ENCODE data around the gene KIF26A.
"Not testable (repeated sequence)": the region's sequence is repeated elsewhere in the genome, so short reads cannot be mapped to it uniquely, and the experiment has no call there.

The KIF26A gene

DNA sequence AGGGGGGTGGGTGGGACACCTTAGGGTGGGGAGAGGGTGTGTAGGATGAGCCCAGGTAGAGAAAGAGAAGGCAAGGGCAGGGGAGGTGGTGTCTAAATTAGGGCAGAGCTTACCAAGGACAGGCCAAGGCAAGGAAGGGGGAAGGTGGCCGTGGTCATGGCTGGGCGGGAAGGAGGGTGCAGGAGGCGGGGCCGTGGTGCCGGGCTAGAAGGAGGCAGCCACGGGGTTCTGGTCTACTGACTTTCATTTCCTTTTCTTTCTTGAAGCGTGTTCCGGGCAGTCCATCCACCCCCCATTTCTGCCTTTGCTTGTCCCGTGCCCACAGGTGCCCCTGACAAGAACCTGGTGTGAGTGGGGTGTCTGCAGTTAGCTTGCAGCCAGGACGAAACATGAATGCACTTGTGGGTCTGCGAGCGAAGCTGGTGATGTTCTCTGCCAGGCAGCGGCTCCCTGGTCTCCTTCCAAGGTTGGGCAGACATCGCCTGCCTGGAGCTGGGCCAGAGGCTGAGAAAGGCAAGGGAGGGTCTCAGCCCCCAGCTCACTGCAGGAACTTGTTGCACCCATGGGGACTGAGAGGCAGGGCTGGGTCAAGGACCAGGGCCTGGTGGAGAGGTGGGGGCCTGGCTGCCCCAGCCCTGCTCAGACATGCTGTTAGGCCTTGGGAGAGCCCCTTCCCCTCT, 58.2 kb downstream of the KIF26A start:
- DNase-seq: no peak

DNA sequence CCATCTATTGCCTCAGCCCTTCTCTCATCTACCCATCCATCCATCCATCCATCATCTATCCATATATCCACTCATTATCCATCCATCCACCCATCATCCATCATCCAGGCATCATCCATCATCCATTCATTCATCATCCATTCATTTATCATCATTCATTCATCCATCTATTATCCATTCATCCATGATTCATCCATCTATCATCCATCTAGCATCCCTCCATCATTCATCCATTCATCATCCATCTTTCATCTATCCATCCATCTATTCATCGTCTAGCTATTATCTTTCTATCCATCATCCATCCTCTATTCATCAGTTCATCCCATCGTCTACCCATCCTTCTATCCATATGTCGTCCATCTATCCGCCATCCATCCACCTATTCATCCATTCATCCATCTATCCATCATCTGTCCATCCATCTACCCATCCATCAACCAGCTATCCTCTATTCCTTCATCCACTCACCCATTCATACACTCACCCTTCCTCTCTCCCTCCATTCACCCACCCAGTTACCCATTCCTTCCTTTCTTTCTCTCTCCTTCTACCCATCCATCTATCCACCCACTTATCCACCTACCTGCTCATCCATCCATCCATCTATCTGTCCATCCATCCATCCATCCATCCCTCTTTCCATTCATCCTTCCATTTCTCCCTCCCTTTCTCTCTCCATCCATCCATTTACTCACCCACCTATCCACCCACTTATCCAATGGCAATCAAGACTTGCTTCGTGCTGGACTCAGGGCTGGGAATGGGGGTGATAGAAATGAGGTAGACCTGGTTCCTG, 59.3 kb downstream of the KIF26A start:
- no peak for DNase-seq

DNA sequence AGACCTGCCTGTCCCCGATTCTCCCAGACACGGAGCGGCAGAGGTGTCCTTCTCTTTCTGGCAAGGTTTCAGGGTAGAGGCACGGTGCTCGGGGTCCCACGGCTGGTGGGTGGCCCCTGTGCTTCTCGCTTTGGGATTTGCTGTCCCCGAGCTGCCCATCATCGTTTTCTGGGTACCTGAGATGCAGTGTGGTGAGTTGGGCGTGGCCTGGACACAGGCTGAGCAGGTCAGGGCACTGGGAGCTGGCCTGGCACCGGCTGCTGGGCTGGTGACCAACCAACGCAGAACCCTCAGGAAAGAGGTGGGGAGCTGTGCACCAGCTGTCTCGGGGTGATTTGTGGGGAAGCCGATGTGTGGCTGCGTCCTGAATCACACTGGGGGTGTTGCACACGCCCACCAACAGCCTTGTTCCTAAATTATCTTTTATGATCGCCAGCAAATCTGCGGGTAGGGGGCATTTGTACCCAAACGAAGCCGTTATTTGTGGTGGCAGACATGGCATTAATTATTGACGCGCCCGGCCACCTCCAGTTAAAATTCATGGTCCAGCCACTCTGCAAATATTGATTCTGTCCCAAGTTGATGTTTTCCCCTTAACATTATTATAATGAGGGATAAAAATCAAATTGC, 61.0 kb downstream of the KIF26A start:
- no peak for DNase-seq

DNA sequence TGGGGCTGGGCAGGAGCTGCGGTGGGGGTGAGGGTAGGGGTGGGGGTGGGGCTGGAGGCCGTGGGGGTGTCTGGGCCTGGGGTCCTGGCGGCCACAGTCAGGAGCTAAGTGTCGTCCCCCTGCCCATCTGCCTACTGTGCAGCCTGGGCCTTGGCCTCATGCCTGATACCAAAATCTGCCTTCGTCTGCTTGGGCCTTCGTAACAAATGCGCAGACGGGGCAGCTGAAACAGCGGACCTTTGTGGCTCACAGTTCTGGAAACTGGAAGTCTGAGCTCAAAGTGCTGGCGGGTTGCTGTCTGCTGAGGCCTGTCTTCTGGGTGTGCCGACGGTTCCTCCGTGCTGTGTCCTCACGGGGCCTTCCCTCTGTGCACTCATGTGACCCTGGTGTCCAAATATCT, 61.7 kb downstream of the KIF26A start:
- no peak for DNase-seq

DNA sequence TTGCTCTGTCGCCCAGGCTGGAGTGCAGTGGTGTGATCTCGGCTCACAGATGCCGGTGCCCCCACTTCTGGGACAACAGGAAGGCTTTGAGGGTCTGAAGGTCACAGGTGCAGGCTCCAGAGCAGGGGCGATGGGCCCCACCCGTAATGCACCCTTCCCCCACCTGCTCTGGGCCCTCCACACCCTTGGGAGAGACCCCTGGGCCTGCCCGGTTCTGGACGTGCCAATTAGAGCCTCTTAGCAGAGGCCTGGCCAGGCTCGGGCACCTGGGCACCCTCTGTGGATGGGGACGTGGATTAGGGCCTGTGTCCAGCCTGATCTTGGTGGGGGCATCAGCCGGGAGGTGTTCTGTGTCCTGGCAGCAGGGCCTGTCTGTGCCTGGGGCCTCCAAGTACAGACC, 62.2 kb downstream of the KIF26A start:
- no peak for DNase-seq

DNA sequence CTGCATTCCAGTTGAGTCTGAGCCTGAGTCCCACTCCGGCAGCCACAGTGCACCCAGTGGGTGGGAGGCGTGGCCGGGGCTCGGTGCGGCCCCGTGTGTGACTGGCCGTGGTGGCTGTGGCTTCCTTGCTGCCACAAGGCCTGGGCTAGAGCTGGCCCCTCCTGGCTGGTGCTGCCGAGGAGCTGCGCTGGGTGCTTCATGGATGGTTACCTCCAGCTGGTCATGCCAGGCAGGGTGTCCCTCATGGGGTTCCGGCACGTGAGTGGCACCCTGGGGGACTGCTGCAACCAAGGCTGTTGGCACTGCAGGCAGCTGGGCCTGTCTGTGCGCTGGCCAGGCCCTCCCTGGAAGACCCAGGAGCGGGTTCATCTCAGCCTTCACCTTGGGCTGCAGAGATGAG, 62.7 kb downstream of the KIF26A start:
- DNase-seq: no peak

DNA sequence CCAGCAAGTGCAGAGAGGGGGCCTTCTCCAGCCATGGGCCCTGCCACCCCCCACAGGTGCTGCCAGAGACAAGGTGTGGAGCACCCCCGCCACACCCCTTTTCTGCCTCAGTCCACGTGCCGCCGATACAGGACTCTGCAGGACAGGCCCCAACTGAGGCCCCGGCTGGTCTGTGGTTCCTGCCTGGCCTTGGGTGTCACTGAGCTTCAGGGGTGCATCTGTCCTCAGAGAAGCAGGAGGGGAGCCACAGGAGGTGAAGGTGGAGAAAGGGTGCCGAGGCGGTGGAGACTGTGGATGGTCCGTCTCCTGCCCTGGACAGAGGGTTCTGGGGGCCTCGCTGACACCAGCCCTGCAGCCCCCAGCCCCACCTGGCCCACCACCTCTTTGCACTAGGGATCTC, 63.1 kb downstream of the KIF26A start:
- DNase-seq: no peak

DNA sequence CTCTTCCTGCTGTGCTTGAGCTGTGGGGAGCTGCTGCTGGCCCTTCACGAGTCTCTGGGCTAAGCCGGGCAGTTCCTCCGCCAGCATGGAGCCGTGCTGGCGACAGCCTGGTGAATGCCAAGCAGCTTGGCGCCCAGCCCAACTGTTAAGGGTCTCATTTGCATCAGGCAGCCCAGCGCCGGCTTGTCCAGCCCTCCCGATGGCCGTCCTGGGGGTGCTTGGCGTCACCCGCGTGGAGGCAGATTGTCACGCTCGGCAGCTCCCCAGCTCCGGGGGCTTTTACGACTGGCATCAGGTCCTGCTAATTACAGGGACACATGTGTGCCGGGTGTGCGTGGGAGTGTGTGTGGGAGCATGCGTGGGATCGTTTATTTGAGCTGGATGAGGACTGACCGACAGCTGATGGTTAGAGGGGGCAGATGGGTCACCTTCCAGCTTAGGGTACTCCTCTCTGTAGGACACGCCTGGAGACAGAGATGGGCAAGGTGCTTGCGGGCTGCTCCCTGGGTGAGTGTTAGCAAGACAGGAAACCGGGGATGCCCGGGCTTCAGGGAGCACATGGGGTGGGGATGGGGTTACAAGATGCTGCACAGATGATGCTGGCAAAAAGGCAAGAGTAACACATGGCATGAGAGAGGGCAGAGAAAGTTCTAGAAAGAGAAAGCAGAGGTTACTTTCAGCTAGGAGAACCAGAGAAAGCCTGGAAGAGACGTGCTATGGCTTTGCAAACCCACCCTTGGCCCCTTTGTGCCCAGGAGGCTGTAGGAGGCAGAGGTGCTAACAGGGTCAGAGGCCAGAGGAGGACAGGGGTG, 64.1 kb downstream of the KIF26A start:
- DNase-seq: no peak

DNA sequence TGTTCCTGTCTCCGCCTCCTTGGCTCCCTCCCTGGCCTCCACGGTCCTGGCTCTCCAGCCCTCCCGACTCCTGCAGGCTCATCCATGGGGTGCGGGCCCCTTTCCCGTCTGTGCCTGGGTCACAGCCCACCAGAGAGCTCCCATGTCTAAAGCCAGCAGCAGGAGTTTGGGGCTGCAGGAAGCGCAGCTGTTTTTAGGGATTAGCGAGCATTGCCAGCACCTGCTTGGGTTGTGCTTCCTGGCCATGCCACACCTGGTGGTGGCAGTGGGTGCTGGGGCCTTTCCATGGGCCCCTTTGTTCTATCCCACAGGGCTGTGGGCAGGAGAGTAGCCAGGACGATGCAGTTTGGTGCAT, 64.7 kb downstream of the KIF26A start:
- DNase-seq: no peak

DNA sequence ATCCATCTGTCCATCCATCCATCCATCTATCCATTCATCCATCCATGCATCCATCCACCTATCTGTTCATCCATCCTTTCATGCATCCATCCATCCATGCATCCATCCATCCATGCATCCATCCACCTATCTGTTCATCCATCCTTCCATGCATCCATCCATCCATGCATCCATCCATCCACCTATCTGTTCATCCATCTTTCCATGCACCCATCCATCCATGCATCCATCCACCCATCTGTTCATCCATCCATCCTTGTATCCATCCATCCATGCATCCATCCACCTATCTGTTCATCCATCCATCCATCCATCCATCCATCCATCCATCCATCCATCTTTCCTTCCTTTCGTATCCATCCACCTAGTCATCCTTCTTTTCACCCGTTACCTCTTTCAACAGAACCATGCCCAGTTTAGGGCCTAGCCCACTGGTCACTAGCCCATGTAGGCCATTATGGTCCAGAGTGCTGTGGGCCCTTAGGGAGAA, 66.3 kb downstream of the KIF26A start:
- DNase-seq: no peak

DNA sequence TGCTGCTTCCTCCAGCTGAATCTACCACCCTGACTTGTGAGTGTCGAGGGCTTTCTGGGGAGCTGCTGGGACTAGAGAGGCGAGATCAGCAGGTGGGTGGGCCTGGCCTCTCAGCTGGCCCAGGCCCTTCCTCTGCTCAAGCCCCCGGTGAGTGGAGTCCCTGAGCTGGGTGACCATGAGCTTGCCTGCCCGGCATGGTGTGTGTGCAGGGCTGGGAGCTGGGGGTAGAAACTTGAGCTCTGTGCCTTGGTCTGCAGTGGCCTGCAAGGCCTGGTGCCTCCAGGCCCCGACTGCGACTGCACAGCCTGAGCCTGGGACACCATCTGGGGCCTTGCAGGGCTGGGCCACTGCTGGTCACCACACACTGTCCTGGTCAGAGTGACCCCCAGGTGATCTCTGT, 67.4 kb downstream of the KIF26A start:
- no peak for DNase-seq

DNA sequence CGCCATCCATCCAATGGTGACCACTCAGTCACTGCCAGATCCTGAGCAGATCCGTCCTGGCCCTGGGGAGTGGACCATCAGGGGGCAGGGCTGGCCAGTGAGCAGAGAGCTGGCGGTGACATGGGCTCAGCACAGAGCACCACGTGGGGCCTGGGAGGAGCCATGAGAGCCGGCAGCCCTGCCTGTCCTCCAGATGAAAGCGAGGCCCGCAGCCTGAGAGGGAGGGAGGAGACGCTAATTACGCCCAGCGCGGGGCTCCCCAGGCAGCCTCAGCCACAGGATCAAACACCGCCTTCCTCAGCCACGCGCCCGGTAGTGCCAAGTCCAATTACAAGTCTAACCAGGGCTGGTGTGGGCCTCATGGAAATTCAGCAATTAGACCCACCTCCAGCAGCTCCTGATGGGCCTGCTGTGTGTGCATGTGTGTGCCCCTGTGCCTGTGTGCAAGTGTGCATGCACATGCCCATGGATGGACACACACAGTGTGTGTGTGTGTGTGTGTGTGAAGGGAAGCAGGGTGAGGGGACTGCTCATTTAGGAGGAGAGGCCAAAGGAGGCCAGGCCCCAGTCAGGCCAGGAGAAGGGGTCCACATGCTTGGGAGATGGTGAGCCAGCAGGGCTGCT, 68.0 kb downstream of the KIF26A start:
- no peak for DNase-seq

DNA sequence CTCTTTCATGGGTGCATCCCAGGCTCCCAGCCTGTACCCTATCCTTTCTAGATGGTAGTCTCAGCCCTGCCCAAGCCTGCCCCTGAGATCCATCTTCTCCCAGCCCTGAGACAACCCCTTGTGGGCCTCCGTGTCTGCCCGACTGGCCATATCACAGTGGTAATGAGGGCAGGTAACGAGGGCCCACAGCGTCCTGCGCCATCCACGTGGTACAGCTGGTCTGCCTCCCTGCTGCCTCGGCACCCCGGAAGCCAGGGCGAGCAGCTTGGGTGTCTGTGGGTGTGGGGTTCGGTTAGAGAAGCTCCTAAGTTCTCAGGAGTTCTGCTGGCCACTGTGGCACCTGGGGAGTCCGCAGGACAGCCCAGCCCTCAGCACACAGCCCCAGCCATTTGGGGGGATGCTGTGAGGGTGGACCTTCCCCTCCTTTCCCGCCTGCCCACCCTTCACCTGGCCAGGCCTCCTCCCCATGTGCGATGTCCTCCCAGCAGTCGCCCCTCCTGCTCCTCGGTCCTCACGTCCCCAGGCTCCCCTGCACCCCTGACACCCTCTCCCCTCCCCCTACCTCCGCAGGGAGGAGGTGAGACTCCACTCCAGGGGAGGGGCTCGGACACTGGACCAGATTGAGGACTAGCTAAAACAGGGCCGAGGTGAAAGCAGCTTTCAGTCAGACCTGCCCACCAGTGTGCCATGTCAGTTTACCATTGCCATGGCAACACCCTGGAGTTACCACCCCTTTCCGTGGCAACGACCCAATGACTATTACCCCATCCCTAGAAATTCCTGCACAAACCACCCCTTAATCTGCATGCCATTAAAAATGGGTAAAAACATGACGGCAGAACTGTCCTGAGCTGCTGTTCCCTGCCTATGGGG, 69.0 kb downstream of the KIF26A start:
- DNase-seq: no peak

DNA sequence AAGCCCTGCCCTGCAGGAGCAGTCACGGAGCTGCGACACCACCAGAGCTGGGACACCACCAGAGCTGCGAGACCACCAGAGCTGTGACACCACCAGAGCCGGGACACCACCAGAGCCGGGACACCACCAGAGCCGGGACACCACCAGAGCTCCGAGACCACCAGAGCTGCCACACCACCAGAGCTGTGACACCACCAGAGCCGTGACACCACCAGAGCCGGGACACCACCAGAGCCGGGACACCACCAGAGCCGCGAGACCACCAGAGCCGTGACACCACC, 69.6 kb downstream of the KIF26A start:
- not testable (repeated sequence) for DNase-seq

DNA sequence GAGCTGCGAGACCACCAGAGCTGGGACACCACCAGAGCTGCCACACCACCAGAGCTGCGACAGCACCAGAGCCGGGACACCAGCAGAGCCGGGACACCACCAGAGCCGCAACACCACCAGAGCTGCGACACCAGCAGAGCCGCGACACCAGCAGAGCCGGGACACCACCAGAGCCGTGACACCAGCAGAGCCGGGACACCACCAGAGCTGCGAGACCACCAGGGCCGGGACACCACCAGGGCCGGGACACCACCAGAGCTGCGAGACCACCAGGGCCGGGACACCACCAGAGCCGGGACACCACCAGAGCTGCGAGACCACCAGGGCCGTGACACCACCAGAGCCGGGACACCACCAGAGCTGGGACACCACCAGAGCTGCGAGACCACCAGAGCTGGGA, 69.9 kb downstream of the KIF26A start:
- not testable (repeated sequence) for DNase-seq

DNA sequence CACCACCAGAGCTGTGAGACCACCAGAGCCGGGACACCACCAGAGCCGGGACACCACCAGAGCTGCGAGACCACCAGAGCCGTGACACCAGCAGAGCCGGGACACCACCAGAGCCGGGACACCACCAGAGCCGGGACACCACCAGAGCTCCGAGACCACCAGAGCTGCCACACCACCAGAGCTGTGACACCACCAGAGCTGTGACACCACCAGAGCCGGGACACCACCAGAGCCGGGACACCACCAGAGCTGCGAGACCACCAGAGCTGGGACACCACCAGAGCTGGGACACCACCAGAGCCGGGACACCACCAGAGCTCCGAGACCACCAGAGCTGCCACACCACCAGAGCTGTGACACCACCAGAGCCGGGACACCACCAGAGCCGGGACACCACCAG, 70.7 kb downstream of the KIF26A start:
- not testable (repeated sequence) for DNase-seq

DNA sequence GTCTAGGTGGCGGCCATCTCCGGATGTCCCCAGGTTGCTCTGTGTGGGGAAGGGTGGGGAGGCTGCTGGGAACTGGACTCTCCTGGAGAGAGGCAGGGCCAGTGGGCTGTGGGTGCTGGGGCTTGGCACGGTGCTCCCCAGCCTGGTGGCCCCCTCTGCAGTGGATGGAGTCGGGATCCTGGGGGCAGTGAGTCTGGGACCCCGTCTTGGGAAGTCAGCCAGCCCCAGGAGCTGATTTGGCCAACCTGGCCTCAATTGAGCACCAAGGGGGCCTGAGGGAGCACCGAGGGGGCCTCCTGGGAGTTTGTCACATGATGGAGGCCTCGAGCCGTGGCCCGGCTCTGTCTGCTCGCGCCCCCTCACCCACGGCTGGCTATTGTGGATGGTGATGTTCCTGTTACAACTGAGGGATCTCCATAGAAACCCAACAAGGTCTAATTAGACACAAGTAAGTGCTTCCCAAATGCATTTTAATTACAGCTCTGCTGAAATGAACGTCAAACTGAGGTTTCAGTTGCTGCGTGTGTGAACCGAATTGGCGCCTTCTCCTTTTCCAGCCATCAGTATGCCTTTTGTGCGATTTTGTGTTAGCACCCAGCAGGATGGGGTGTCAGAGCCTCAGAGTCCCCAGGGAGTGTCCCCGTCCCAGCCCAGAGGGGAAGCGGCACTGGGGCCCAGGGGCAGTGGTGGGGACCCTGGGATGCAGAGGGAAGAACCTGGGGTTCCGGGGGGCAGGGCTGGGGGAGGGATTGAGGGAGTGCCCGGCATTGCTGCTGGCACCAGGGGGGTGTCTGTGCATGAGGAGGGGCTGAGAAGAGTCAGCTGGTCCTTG, 71.8 kb downstream of the KIF26A start:
- DNase-seq: no peak

DNA sequence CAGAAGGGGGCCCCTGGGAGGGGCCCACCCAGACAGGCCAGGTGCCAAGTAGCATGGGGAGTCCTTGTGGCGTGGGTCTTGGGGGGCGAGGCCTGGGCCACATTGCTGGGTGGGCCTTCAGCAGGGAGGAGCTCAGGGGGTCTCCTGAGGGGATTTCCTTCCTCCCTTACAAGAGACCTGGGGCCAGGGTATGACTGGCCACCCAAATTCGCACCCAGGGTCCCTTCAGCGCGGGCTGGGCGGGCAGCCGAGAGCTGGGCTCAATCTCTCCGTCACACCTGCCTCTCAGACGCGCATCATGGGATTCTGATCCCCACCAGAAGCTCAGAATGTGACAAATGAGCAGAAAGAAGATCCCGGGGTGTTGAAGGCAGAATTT, 72.4 kb downstream of the KIF26A start:
- no peak for DNase-seq

DNA sequence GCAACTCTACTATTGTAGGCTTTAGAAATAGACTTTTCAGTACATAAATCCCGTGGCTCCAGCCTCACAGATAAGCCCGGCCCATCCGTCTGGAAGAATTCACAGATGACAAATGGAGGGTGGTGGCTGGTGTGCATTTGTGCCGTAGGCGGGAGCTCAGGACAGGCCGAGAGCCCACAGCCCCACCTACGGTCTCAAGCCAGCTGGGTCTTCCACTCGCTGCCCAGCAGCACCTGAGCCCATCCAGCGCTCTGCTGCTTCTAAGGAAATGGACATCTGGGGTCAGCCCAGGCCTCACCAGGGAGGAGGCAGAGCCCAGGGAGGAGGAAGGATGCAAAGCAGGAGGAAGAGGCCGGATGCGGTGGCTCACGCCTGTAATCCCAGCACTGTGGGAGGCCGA, 72.8 kb downstream of the KIF26A start:
- no peak for DNase-seq

DNA sequence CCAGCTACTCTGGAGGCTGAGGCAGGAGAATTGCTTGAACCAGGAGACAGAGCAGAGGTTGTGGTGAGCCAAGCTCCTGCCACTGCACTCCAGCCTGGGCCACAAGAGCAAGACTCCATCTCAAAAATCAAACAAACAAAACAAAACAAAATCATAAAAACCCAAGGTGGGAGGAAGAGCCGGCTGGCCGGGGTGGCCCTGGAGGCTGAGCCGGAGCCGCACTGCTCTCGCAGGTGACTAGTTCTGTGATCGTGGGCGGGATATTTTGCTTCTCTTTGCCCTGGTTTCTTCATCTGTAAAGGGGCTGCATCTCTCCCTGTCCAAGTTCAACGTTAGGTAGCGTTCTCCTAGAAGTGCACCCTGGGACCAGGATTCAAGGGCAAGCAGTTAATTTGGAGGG, 73.4 kb downstream of the KIF26A start:
- DNase-seq: no peak

Data from CD4-positive, alpha-beta T cell treated with Interleukin-21 for 1 hour (primary cell).